ENCODE data around the gene AFF3.
"Not testable (repeated sequence)": the region's sequence is repeated elsewhere in the genome, so short reads cannot be mapped to it uniquely, and the experiment has no call there.

Gene AFF3

DNA sequence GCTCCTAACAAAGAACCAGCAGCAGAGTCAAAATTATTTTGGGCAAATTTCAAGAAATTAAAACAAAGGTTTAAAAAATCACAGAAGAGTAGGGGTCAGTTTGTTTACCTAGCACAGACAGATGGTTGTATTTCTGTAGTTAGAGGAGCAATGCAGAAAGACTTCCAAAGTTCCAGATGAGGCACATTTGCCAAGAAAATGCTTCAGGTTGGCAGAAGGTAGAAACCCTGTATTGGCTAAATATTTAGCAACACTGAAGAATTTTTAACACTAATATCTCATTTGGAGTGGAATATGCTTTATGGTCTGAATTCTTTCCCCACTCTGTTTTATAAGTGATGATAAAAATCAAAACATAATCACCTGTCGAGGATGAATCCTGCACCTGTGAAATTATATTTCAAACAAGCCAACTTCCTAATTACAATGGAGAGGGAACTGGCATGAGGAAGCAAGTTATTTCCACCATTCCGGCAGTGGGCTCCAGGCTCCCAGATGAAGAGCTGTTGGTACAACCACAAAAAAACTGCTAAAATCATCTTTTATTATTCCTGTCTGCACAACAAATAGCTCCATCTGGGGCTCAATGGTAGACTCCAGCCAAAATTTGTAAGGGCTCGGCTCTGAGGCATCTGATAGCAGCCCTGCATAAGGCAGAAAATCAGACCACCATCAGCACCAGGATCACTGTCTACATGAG, 366.0 kb downstream of the AFF3 start:
- DNase-seq: no peak

DNA sequence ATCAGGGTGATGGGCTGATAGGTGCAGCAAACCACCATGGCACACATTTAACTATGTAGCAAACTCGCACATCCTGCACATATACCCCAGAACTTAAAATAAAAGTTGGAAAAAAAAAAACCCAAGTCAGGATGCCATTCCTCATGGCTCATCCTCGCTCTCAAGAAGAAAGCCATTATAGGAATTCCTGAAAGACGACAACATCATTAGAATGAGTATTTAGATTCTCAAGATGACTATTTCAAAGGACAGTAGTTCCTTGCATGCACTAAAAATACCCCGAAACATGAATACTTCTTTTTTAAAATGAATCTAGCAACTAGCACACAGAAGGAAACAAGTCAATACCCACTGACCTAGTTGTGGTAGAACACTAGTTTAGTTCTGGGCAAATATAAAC, 366.8 kb downstream of the AFF3 start:
- DNase-seq: no peak

DNA sequence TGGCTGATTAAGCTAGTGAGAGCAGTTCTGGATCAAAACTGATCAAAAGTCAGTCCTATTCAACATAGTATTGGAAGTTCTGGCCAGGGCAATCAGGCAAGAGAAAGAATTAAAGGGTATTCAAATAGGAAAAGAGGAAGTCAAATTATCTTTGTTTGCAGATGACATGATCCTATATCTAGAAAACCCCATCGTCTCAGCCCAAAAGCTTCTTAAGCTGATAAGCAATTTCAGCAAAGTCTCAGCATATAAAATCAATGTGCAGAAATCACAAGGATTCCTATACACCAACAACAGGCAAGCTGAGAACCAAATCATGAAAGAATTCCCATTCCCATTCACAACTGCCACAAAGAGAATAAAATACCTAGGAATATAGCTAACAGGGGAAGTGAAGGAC, 368.7 kb downstream of the AFF3 start:
- DNase-seq: not testable (repeated sequence)

DNA sequence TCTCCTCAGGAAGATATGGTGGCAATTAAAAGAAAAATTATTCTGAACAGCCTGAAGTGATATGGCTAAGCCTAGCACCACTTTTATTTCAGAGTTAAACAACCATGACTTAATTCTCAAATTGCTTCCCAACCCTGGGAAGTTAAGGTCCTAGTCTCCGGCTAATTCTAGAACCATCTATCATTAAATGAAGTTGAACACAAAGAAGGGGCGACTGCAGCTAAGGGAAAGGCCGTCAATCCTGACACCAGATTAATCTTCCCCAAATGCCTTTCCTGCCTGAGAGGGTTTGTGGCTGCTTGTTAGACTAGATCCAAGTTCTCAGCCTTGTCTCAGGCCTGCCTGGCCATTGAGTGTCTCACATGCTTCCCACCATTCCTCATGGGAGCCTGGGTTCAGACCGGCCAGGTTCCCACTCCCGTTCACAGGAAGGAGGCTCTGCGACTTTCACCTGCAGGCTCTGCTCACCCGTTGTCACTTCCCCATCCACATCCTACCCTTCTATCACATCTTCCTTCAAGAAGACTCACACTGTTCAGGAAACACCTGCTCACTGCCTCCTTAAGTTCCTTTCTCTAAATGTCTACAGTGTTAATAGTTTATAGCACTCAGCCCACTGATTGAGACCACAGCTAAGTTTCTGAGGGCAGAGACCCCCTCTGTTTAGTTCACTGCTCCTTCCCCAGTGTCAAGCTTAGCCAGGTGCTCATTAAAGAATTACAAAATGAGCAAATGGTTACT, 369.6 kb downstream of the AFF3 start:
- no peak for DNase-seq

DNA sequence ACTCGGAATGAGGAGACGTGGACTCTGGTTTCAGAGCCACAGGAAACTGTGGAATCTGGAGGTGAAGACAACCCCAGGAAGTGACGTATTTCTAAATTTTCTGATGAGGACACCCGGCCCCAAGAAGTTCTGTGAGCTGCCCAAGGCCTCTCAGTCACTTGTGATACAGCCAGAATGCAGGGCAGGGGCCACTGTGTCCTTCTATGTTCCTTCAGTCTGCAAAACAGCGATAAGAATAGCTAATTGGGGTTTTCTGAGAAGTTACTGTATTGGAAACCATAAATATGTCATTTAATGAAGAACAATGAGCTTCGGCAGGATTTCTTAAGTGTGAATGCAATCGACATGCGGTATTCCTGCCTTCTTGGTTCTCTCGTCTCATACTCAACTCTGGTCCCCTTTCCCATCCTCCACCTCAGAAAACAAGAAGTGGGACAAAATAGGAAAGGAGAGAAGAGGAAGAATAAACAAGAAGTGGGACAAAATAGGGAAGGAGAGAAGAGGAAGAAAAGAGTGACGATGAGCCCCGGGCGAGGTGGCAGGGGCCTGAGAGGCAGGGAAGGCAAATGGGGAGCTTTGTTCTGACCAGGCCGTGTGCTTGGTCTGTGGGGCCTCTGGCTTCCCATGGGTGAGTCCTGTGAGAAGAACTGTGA, 370.6 kb downstream of the AFF3 start:
- no peak for DNase-seq

DNA sequence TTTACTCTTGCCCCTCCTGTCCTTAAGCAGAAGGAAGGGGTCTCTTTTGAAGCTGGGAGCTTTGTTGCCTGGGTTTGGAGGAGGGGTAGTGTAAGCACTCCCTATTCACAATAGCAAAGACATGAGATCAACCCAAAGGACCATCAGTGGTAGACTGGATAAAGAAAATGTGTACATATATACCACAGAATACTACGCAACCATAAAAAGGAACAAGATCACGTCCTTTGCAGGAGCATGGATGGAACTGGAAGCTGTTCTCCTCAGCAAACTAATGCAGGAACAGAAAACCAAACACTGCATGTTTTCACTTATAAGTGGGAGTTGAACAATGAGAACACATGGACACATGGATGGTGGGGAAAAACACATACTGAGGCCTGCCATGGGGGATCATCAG, 371.5 kb downstream of the AFF3 start:
- DNase-seq: no peak

DNA sequence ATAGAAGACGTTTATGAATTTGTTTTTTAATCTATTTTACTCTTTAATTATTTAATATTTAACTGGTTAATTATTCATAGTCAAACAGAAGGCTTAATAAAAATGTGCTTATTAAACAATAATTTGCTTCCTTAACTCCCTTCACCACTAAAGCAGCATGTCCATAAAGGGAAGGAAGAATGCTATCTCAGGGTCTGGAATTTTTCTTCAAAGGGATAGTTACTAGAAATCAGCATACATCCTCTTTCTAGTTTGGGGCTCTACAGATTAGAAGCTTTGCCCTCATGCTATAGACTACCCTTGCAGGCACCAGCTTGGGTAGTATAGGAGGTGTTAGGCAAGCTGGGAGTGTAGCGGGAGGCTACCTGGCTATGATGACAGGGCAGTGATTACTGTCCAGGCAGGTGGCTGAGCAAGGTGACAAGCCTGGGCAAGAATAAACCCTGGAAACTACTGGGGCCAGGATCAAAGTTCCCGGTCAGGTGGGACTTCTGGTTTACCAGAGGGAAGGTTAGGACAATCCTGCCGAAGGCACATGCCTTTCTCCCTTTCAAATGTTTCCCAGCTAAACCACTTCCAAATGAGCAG, 376.6 kb downstream of the AFF3 start:
- no peak for DNase-seq

DNA sequence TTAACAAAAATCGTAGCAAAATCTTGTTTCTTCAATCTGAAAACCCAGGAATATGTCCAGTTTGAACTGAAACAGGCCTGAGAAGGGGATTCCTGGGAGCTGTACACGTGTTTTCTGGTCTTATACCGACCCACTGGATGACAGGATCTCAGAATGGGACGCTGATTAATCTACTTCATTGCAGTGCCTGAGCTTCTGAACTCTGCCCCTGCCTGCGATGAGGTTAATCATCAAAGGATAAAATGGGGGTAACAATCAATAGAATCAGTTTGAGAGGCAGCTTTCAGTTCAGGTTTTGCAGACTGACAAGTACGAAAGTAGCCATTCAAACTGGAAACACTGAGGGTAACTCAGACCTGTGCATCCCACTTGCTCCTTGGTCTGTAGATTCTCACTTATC, 378.6 kb downstream of the AFF3 start:
- DNase-seq: no peak

DNA sequence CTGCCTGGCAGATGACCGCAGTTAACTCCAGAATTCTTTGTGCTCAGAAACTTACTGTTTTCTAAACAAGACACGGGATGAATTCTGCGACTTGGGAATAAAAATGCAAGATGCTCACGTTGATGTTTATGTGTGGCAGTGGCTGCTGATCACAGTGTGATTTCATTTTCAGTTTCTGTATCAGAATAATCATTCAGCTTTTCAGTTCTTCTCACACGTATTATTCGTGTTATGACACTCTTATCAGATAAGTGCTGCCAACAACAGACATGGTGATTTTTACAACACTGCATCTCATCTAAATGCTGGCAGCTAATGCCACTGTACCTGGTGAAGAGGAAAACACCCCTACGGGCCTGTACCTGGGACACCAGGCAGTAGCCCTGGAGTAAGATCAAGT, 379.7 kb downstream of the AFF3 start:
- DNase-seq: no peak

DNA sequence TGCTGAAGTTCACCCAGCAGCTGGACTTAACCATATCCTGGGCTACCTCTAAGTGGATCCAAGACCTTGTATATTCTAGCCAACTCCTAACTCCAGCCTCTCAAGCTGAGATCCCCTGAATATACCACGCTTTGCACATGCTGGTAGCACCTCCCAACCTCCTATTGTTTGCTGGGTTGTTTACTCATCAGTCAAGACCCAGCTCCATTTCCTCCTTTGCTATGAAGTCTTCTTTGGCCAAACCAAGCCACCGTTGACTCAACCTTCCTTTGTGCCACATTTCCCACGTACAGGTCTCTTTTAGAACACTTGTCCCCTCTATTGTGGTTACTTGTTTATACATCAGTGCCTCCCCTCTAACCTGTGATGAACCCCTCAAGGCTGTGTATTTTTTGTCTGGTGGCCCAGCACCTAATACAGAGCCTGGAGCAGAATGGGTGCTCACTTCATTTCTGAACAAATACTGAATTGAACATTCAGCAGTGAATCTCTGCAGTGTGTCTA, 384.7 kb downstream of the AFF3 start:
- DNase-seq: no peak

DNA sequence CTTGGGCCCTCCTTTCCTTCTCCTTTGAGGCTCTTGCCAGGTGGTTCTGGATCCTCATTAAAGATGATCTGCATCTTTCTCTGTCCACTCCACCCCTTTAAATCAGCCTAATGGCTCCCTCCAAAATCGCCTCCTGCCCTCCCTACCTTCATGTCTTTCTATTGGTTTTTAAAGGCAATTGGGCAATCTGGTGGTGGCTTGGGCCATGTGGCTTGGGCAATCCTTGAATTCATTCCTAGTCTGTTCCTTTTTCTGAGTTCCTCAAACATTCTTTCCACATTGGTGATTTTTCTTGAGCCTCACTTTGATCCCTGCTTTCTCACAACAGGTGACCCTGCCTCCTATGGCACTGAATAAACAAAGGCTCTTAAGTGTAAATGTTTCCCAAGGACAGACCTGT, 386.3 kb downstream of the AFF3 start:
- DNase-seq: no peak

DNA sequence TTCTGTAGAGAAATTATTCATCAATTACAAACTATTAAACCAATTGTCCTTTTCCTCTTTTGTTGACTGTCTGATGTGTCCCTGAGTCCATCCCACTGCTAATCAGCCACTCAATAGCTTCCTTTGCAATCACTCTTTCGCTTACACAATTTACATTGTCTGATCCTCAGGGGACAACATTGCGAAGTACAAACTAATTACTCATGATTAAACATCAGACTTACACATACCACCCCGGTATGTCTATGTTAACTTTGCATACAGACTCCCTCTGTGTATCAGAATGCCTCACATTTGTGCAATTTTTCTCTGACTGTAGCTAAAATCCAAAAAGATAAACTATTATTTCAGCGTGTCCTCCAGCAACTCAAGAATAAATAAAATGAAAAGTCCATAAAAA, 388.2 kb downstream of the AFF3 start:
- no peak for DNase-seq

DNA sequence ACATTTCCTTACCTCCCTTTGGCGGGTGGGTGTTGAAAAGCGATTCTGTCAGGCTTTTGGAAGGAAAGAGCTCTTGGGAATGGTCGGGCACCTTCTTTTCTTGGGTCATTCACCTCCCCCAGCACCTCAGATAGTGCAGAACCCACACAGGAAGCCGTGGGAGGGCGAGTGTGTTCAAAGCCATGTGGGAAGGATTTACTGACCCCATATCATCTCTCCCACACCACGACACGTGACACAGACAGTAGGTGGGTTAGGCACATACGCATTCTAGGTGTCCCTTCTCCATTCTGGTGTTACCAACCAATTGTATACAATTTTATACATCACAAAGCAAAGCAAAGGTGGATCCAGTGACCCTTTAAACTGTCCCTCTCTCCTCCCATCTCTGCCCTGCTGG, 388.9 kb downstream of the AFF3 start:
- DNase-seq: no peak

DNA sequence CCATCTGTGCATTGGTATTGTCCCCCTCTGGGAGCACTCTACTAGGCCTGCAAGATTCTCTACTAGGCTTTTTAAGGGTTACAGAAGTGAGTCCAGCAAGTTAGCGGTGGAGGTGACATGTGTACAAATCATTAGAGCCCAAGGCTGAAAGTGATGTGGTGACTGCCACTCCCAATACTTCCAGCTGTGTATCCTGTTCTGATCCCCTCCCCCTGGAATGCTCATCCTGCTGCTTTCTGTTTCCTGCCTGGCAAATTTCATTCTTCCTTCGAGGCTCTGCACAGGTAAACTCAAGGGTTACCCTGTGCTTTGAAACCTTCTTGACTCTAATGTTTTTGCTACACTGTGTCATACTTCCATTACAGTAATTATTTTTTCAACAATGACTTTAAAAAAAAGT, 394.0 kb downstream of the AFF3 start:
- no peak for DNase-seq

DNA sequence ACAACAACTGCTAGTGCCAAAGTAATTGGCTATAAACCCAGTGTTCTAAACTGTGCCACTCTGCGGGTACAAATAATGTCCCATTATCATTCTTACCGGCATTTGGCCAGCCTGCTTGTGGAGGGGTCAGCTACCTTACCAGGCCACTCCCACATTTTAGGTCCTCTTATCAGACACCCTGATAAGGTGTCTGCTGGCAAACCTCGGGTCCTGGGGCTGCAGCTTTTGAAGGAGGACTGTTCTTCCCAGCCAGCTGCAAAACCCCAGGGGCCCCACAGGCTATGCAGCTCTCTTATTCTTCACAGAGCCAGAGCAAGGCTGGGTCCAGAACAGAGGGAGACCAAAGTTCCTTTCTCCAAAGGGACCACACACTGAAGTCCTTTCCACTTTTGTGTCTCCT, 394.5 kb downstream of the AFF3 start:
- DNase-seq: no peak

DNA sequence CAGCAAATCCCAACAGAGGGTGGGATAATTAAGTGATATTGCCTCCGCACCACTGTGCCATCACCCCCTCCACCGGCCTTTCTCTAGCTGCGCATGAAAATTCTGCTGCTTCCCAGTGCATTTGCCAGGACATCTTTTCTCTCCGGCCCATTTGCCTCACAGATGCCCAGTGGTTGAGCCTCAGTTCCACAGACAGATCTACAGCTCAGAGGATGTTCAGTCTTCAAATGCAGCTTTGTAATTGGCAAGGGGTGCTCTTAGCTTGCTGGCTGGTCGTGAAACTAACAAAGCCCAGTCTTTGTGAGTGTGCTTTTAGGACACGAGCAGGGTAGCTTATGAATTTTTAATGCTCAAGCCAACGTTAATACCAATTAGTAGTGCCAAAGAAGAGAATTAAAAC, 399.2 kb downstream of the AFF3 start:
- DNase-seq: no peak

DNA sequence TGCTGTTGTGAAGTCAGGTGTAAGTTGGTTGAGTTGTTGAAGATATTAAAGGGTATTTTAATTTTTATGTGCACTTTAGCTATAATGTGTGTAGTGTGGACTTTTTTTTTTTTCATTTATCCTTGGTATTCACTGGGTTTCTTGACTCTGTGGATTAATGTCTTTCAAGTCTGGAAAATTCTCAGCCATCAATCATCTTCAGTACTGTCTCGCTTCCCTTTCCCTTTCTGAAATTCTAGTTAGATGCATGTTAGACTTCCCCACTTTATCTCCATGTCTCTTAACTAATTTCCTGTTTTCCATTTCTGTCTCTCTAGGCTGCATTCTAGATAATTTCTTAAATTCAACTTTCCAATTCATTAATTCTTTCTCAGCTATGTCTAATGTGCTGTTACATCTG, 404.9 kb downstream of the AFF3 start:
- no peak for DNase-seq

DNA sequence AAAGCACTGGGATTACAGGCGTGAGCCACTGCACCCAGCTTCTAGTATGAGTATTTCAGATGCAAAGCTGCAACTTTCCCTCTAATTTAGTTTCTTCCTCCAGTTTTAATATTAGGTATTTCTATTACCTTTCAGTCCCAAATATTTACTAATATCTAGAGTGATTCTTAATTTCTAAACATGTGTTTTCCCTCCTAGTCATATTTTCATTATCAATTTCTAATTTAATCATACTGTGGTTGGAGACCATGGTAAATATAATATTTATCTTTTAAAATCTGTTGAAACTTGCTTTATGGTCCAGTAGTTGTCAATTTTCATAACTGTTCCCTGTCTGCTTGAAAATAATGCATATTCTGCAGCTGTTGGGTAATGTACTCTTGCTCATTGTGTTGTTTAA, 406.6 kb downstream of the AFF3 start:
- DNase-seq: no peak

DNA sequence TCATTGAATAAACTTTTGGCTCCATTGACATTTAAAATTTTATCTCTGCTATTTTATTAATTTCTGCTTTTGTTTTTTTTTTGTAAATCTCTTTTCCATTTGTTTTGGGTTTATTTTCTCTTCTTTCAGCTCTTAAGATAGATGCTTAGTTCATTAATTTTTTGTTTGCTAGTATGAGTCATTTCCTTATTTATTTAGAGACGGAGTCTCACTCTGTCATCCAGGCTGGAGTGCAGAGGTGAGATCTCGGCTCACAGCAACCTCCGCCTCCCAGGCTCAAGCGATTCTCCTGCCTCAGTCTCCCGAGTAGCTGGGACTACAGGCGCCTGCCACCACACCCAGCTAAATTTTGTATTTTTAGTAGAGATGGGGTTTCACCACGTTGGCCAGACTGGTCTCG, 407.1 kb downstream of the AFF3 start:
- DNase-seq: not testable (repeated sequence)

DNA sequence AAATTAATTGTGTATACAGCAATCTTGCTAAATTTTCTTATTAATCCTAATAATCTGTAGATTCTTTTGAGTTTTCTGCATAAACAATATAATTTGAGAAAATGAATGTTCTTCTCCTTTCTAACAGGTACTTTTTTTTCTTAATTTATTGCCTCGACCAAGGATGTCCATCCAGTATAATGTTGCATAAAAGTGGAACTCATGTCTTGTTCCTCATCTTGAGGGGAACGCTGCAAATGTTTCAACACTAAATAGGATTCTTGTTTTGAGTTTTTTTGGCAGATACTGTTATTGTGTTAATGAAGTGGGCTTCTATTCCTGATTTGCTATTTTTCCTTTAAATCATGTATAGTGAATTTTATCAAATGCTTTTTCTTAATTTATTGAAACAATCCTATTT, 408.2 kb downstream of the AFF3 start:
- no peak for DNase-seq

DNA sequence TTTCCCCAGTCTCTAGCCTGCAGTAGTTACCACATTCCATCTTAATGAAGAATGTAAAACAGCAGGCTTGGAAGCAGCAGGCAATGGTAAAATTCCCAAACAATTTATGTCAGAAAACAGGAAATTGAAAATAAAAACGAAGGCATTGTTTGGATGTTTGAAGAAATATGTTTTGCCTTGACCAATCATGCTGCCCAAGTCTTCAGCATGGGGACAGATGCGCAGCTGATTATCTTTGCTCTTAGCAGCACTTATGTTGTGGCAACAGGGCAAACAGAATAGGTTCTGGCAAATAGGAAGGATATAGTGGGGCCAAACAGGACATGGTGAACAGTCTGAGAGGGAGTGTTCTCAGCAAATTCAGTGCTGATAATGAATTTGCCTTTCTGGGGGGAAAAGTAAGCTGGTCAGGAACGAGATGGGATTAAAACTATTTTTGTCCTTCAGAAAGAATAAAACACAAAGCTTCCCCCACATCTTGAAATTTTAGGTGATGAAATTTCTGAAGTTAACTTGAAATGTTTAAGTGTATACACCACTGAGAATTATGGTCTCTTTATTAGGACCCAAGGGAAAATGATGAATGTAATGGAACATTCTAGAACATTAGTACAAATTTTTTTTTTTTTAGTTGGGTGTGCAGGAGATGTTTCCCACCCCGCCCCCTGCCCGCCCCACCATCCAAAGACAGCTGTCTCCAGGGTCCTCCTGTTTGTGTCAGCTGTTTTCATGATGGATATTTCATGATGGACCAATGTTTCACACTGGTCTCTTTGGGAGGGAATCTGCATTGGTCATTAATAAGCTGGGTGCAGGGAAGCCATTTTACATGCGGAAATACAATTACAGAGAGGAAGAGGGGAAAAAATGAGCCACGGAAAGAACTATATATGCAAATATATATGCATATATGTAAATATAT, 413.0 kb downstream of the AFF3 start:
- no peak for DNase-seq

DNA sequence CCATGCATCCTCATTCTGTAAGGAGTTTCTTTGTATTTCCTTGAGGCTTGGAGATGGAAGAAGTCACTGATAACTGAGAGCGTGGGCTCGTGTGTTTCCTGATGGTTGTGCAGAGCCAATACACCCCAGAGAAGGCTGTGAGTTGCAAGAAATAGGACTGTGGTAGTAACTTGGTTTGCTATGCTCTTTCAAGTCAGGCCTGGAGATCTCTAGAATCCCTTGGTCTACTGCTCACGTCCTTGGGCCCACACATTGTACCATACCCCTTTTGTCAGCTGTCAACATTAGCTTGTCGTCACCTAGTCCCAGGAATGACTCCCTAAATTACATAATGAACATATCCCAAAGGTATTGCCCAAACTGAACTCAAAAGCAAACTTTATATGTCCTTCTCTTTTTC, 414.2 kb downstream of the AFF3 start:
- DNase-seq: no peak

DNA sequence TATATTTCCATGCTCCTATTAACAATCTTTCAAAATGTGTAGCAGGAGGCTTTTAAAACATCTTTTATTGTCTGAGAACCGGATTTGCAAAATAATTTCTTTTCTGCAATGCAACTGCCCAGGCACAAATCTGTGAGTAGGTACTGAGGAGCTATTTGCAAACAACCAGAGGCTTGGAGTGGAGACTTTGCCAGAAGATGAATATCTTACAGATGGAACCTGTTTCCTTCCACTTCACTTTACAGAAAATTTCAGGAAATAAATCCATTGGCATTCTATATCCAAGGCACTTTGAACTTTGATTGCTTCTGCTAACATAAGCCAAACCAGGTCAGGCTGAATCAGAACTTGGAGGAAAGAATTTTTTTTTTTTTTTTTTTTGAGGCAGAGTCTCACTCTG, 415.2 kb downstream of the AFF3 start:
- DNase-seq: no peak

Data from CD4-positive, alpha-beta T cell treated with Interleukin-17A for 4 hours (primary cell).